Liver (tissue), 9 donors: ENCODE measurements around the gene ACAT2. TPM values are rescaled to one million over a fixed set of nuclear protein-coding genes. Genes with fewer than 3 reads are reported as not detected.

ENCODE experiments used
- DNase-seq: peaks from one replicate; pipeline ENCODE4 v3.0.0-alpha.2; 2017; ENCODE audit warnings: low spot score
- H3K27ac ChIP-seq, 2 donors: one replicate each; pipeline ENCODE4 v1.7.0; 2013; ENCODE audit warnings: inconsistent platforms in 2 of 2, low read length in 2 of 2, control low read depth in 1 of 2, low read depth in 1 of 2, mild to moderate bottlenecking in 1 of 2
- H3K27me3 ChIP-seq, 4 donors: one replicate each; pipeline versions ENCODE4 v1.6.1 to v1.7.0; 2013; ENCODE audit warnings: low read length in 3 of 4, inconsistent platforms in 1 of 4, mild to moderate bottlenecking in 1 of 4, moderate library complexity in 1 of 4; ENCODE audit not compliant: control insufficient read depth in 4 of 4, insufficient read depth in 4 of 4
- H3K36me3 ChIP-seq, 4 donors: one replicate each; pipeline versions ENCODE4 v1.6.1 to v1.7.0; 2013; ENCODE audit warnings: low read length in 3 of 4, mild to moderate bottlenecking in 3 of 4, low read depth in 1 of 4, moderate library complexity in 1 of 4; ENCODE audit not compliant: control insufficient read depth in 4 of 4, insufficient read depth in 3 of 4
- H3K4me1 ChIP-seq, 4 donors: one replicate each; pipeline versions ENCODE4 v1.6.1 to v1.7.0; 2013; ENCODE audit warnings: low read length in 3 of 4, mild to moderate bottlenecking in 3 of 4, moderate library complexity in 1 of 4; ENCODE audit not compliant: control insufficient read depth in 4 of 4, insufficient read depth in 4 of 4
- H3K4me3 ChIP-seq, 3 donors: one replicate each; pipeline versions ENCODE4 v1.6.1 to v1.7.0; 2013; ENCODE audit warnings: low read length in 3 of 3, control low read depth in 1 of 3, low read depth in 1 of 3, mild to moderate bottlenecking in 1 of 3
- H3K9ac ChIP-seq, 2 donors: one replicate each; pipeline ENCODE4 v1.7.0; 2013; ENCODE audit warnings: low read length in 2 of 2, mild to moderate bottlenecking in 2 of 2, moderate library complexity in 2 of 2, control low read depth in 1 of 2, low read depth in 1 of 2
- H3K9me3 ChIP-seq, 4 donors: one replicate each; pipeline versions ENCODE4 v1.6.1 to v1.7.0; 2013; ENCODE audit warnings: low read length in 3 of 4; ENCODE audit not compliant: control insufficient read depth in 4 of 4
- EGR1 ChIP-seq, 2 donors: IDR thresholded peaks; 2 replicates each; pipeline ENCODE4 v1.6.1; 2016 to 2018; ENCODE audit warnings: antibody characterized with exemption in 2 of 2, low read depth in 2 of 2
- FOXA1 ChIP-seq: IDR thresholded peaks from 2 replicates; pipeline ENCODE4 v1.6.1; 2016; ENCODE audit warnings: antibody characterized with exemption
- FOXA2 ChIP-seq: IDR thresholded peaks from 2 replicates; pipeline ENCODE4 v1.6.1; 2016; ENCODE audit warnings: antibody characterized with exemption
- GABPA ChIP-seq, 2 donors: IDR thresholded peaks in 1 of 2; conservative IDR thresholded peaks in 1 of 2; 2 replicates each; pipeline ENCODE4 v1.6.1; 2016; ENCODE audit warnings: antibody characterized with exemption in 2 of 2, mild to moderate bottlenecking in 1 of 2, moderate library complexity in 1 of 2
- HNF4A ChIP-seq, 2 donors: conservative IDR thresholded peaks; 2 replicates each; pipeline ENCODE4 v1.6.1; 2016; ENCODE audit warnings: antibody characterized with exemption in 2 of 2, mild to moderate bottlenecking in 2 of 2
- HNF4G ChIP-seq: IDR thresholded peaks from 2 replicates; pipeline ENCODE4 v1.6.1; 2016; ENCODE audit warnings: antibody characterized with exemption
- JUND ChIP-seq, 2 donors: IDR thresholded peaks; 2 replicates each; pipeline ENCODE4 v1.6.1; 2016; ENCODE audit warnings: antibody characterized with exemption in 2 of 2
- NR2F2 ChIP-seq: IDR thresholded peaks from 2 replicates; pipeline ENCODE4 v1.6.1; 2016; ENCODE audit warnings: antibody characterized with exemption
- RAD21 ChIP-seq, 2 donors: IDR thresholded peaks; 2 replicates each; pipeline ENCODE4 v1.6.1; 2016; ENCODE audit warnings: antibody characterized with exemption in 2 of 2, mild to moderate bottlenecking in 2 of 2
- RXRA ChIP-seq, 2 donors: IDR thresholded peaks; 2 replicates each; pipeline ENCODE4 v1.6.1; 2017 to 2018; ENCODE audit warnings: antibody characterized with exemption in 2 of 2, mild to moderate bottlenecking in 1 of 2
- SP1 ChIP-seq: IDR thresholded peaks from 2 replicates; pipeline ENCODE4 v1.6.1; 2018; ENCODE audit warnings: antibody characterized with exemption, mild to moderate bottlenecking
- TAF1 ChIP-seq: conservative IDR thresholded peaks from 2 replicates; pipeline ENCODE4 v1.6.1; 2016; ENCODE audit warnings: antibody characterized with exemption, mild to moderate bottlenecking
- YY1 ChIP-seq: IDR thresholded peaks from 2 replicates; pipeline ENCODE4 v1.6.1; 2016; ENCODE audit warnings: antibody characterized with exemption, mild to moderate bottlenecking
- ZBTB33 ChIP-seq: IDR thresholded peaks from 2 replicates; pipeline ENCODE4 v1.6.1; 2016; ENCODE audit warnings: antibody characterized with exemption
- WGBS: extraction: QIAGEN DNeasy Blood & Tissue Kit; methylation state at CpG from one replicate; pipeline ENCODE4 v1.1.7; 2013; 5-methylcytosine and 5-hydroxymethylcytosine counted together
- polyA plus RNA-seq, 2 donors: library from polyadenylated mRNA; stranded (reverse) in 1 of 2; unstranded in 1 of 2; fragments of 200-250 nt in 1 of 2; fragments of >200 nt in 1 of 2; fragmentation: Nextera tagmentation in 1 of 2; extraction: Ambion mirVana in 1 of 2; gene quantifications; one replicate each; pipeline versions ENCODE4 v1.2.1 to v1.2.3, GENCODE V29; 2013 to 2015
- total RNA-seq, 2 donors: library from RNA; depleted of rRNA; stranded (reverse); fragments of >200 nt; gene quantifications; one replicate each; pipeline ENCODE4 v1.2.3, GENCODE V29; 2014
- TF ChIP-seq, protein P1 (sequence below): fragments of 150-350 bp; IDR thresholded peaks from 2 replicates; pipeline ENCODE4 v1.5.1; 2017; ENCODE audit warnings: improper control_type of control experiment, low read depth, low read length; ENCODE audit not compliant: missing input control
- TF ChIP-seq, protein P2 (sequence below): IDR thresholded peaks from 2 replicates; pipeline ENCODE4 v1.6.1; 2016; ENCODE audit warnings: antibody characterized with exemption
- TF ChIP-seq, protein P3 (sequence below): IDR thresholded peaks from 2 replicates; pipeline ENCODE4 v1.6.1; 2016; ENCODE audit warnings: antibody characterized with exemption
- TF ChIP-seq, protein P4 (sequence below): IDR thresholded peaks from 2 replicates; pipeline ENCODE4 v1.6.1; 2016; ENCODE audit warnings: antibody characterized with exemption, mild to moderate bottlenecking
- donor health status: healthy.
- donor health status: healthy.
- donor health status: healthy.
- donor health status: healthy.
- donor health status: healthy.

The ACAT2 gene
- total and polyA plus RNA-seq, 4 donors: 68.2 to 116 (median 94.2) TPM

GRCh38 chr6:159772196-159772595 lies 10.4 kb downstream of the ACAT2 start:
- Histone ChIP-seq H3K4me3 (no peak overlapping the region), H3K27ac (no peak overlapping the region), H3K9ac (no peak overlapping the region), H3K4me1 (no peaks in the 10 kb centered on the region), H3K9me3 (no peaks in the 10 kb centered on the region), H3K36me3 (peaks cover 17 to 82% (median 66%) of the 10 kb centered on the region in 4 donors), H3K27me3 (no peaks in the 10 kb centered on the region)
- DNase-seq: no peak
- no peak for TF ChIP-seq ZBTB33
- no peak for TF ChIP-seq FOXA2
- TF ChIP-seq, protein P1, sequence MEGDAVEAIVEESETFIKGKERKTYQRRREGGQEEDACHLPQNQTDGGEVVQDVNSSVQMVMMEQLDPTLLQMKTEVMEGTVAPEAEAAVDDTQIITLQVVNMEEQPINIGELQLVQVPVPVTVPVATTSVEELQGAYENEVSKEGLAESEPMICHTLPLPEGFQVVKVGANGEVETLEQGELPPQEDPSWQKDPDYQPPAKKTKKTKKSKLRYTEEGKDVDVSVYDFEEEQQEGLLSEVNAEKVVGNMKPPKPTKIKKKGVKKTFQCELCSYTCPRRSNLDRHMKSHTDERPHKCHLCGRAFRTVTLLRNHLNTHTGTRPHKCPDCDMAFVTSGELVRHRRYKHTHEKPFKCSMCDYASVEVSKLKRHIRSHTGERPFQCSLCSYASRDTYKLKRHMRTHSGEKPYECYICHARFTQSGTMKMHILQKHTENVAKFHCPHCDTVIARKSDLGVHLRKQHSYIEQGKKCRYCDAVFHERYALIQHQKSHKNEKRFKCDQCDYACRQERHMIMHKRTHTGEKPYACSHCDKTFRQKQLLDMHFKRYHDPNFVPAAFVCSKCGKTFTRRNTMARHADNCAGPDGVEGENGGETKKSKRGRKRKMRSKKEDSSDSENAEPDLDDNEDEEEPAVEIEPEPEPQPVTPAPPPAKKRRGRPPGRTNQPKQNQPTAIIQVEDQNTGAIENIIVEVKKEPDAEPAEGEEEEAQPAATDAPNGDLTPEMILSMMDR: no peak
- TF ChIP-seq NR2F2: no peak
- TF ChIP-seq GABPA (IDR thresholded peaks at IDR 0.05 in 1 of 2, conservative IDR thresholded peaks at IDR 0.05 in 1 of 2): no peak
- TF ChIP-seq, protein P2, sequence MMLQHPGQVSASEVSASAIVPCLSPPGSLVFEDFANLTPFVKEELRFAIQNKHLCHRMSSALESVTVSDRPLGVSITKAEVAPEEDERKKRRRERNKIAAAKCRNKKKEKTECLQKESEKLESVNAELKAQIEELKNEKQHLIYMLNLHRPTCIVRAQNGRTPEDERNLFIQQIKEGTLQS: no peak
- TF ChIP-seq, protein P3, sequence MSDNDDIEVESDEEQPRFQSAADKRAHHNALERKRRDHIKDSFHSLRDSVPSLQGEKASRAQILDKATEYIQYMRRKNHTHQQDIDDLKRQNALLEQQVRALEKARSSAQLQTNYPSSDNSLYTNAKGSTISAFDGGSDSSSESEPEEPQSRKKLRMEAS: no peak
- TF ChIP-seq TAF1: no peak
- no peak for TF ChIP-seq HNF4G
- TF ChIP-seq FOXA1: no peak
- no peak for TF ChIP-seq EGR1 (IDR thresholded peaks at IDR 0.05; ENCODE audit: low read depth in 2 of 2)
- no peak for TF ChIP-seq RXRA (IDR thresholded peaks at IDR 0.05)
- no peak for TF ChIP-seq RAD21 (IDR thresholded peaks at IDR 0.05)
- TF ChIP-seq JUND (IDR thresholded peaks at IDR 0.05): no peak
- TF ChIP-seq, protein P4, sequence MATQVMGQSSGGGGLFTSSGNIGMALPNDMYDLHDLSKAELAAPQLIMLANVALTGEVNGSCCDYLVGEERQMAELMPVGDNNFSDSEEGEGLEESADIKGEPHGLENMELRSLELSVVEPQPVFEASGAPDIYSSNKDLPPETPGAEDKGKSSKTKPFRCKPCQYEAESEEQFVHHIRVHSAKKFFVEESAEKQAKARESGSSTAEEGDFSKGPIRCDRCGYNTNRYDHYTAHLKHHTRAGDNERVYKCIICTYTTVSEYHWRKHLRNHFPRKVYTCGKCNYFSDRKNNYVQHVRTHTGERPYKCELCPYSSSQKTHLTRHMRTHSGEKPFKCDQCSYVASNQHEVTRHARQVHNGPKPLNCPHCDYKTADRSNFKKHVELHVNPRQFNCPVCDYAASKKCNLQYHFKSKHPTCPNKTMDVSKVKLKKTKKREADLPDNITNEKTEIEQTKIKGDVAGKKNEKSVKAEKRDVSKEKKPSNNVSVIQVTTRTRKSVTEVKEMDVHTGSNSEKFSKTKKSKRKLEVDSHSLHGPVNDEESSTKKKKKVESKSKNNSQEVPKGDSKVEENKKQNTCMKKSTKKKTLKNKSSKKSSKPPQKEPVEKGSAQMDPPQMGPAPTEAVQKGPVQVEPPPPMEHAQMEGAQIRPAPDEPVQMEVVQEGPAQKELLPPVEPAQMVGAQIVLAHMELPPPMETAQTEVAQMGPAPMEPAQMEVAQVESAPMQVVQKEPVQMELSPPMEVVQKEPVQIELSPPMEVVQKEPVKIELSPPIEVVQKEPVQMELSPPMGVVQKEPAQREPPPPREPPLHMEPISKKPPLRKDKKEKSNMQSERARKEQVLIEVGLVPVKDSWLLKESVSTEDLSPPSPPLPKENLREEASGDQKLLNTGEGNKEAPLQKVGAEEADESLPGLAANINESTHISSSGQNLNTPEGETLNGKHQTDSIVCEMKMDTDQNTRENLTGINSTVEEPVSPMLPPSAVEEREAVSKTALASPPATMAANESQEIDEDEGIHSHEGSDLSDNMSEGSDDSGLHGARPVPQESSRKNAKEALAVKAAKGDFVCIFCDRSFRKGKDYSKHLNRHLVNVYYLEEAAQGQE: no peak
- no peak for TF ChIP-seq HNF4A (conservative IDR thresholded peaks at IDR 0.05)
- TF ChIP-seq SP1: no peak
- no peak for TF ChIP-seq YY1
- 0% methylated on average over 1 of the region's 1 CpG for WGBS
